Measurements from ENCODE around the gene TNFSF15. TPM values are rescaled to one million over a fixed set of nuclear protein-coding genes. Genes with fewer than 3 reads are reported as not detected.

TNFSF15 gene
- total and polyA plus RNA-seq, 2 experiments from 2014 or later, result 0.06 to 0.07 TPM

DNA sequence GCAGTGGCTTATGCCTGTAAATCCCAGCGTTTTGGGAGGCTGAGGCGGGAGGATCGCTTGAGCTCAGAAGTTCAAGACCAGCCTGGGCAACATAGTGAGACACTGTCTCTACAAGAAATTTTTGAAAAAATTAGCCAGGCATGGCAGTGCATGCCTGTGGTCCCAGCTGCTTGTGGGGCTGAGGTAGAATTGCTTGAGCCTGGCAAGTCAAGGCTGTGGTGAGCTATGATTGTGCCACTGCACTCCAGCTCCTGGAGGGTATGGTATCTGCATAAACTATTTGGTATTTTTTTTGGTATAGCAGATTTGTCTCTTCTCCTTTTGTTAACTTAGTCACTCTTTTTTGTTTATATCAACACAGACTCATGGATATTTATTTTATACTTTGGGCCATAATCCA, 62.4 kb downstream of the TNFSF15 start (continued):
- TF ChIP-seq ETS1 (IDR thresholded peaks at IDR 0.05) (no peak), POLR2AphosphoS5 (IDR thresholded peaks at IDR 0.05; ENCODE audit: low read depth) (no peak), EZH2phosphoT487 (IDR thresholded peaks at IDR 0.05; ENCODE audit: unreplicated experiment) (no peak), CREB1 (CRISPR knock-in tag; IDR thresholded peaks at IDR 0.05; ENCODE audit: low read depth) (no peak), EZH2 (IDR thresholded peaks at IDR 0.05; ENCODE audit: low read depth, unreplicated experiment) (no peak)
- TF ChIP-seq, protein P1, sequence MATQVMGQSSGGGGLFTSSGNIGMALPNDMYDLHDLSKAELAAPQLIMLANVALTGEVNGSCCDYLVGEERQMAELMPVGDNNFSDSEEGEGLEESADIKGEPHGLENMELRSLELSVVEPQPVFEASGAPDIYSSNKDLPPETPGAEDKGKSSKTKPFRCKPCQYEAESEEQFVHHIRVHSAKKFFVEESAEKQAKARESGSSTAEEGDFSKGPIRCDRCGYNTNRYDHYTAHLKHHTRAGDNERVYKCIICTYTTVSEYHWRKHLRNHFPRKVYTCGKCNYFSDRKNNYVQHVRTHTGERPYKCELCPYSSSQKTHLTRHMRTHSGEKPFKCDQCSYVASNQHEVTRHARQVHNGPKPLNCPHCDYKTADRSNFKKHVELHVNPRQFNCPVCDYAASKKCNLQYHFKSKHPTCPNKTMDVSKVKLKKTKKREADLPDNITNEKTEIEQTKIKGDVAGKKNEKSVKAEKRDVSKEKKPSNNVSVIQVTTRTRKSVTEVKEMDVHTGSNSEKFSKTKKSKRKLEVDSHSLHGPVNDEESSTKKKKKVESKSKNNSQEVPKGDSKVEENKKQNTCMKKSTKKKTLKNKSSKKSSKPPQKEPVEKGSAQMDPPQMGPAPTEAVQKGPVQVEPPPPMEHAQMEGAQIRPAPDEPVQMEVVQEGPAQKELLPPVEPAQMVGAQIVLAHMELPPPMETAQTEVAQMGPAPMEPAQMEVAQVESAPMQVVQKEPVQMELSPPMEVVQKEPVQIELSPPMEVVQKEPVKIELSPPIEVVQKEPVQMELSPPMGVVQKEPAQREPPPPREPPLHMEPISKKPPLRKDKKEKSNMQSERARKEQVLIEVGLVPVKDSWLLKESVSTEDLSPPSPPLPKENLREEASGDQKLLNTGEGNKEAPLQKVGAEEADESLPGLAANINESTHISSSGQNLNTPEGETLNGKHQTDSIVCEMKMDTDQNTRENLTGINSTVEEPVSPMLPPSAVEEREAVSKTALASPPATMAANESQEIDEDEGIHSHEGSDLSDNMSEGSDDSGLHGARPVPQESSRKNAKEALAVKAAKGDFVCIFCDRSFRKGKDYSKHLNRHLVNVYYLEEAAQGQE (IDR thresholded peaks at IDR 0.05; ENCODE audit: unreplicated experiment), result no peak

- ATAC-seq, result no peak
- no peaks in the 10 kb centered on the region for H3K36me3 Mint-ChIP-seq (ENCODE audit: low read depth)
- H3K4me3 Mint-ChIP-seq, result no peak overlapping the region
- Histone ChIP-seq H3K4me2 (no peak overlapping the region), H3K4me1 (ENCODE audit: insufficient read depth) (no peaks in the 10 kb centered on the region), H2AFZ (no peak overlapping the region), H4K20me1 (replicated peaks; ENCODE audit: insufficient read depth) (no peaks in the 10 kb centered on the region), H3F3A (replicated peaks; ENCODE audit: low read depth) (no peaks in the 10 kb centered on the region), H3K27ac (ENCODE audit: low read depth) (no peak overlapping the region), H3K27me3 (ENCODE audit: insufficient read depth) (no peaks in the 10 kb centered on the region), H3K9me2 (ENCODE audit: insufficient read depth) (0 out of 2 replicates have a peak, but pooled peaks cover 3% of the 10 kb centered on the region), H3K36me3 (ENCODE audit: insufficient read depth) (no peaks in the 10 kb centered on the region), H3K4me3 (no peak overlapping the region), H3K79me2 (replicated peaks; ENCODE audit: insufficient read depth) (no peaks in the 10 kb centered on the region)
- no peak for DNase-seq (ENCODE audit: low spot score)
- no peaks in the 10 kb centered on the region; the same call in 2 of the 3 replicates for H3K9me3 Mint-ChIP-seq
- H3K27me3 Mint-ChIP-seq (ENCODE audit: insufficient read depth, low read depth, poor library complexity), result peaks cover 2% of the 10 kb centered on the region
- H3K27ac Mint-ChIP-seq, result no peak overlapping the region
- peaks cover 2% of the 10 kb centered on the region; the same call in 1 of the 3 replicates for H3K4me1 Mint-ChIP-seq
- TF ChIP-seq, protein P1 (IDR thresholded peaks at IDR 0.05; ENCODE audit: unreplicated experiment), result no peak
- TF ChIP-seq ETS1 (IDR thresholded peaks at IDR 0.05) (no peak), CREB1 (CRISPR knock-in tag; IDR thresholded peaks at IDR 0.05; ENCODE audit: low read depth) (no peak), ZNF331 (CRISPR knock-in tag; IDR thresholded peaks at IDR 0.05; ENCODE audit: low read depth) (no peak), ZNF114 (CRISPR knock-in tag; IDR thresholded peaks at IDR 0.05) (no peak), EZH2 (IDR thresholded peaks at IDR 0.05; ENCODE audit: low read depth, unreplicated experiment) (no peak), POLR2AphosphoS5 (IDR thresholded peaks at IDR 0.05; ENCODE audit: low read depth) (no peak)
- TF ChIP-seq, protein P2, sequence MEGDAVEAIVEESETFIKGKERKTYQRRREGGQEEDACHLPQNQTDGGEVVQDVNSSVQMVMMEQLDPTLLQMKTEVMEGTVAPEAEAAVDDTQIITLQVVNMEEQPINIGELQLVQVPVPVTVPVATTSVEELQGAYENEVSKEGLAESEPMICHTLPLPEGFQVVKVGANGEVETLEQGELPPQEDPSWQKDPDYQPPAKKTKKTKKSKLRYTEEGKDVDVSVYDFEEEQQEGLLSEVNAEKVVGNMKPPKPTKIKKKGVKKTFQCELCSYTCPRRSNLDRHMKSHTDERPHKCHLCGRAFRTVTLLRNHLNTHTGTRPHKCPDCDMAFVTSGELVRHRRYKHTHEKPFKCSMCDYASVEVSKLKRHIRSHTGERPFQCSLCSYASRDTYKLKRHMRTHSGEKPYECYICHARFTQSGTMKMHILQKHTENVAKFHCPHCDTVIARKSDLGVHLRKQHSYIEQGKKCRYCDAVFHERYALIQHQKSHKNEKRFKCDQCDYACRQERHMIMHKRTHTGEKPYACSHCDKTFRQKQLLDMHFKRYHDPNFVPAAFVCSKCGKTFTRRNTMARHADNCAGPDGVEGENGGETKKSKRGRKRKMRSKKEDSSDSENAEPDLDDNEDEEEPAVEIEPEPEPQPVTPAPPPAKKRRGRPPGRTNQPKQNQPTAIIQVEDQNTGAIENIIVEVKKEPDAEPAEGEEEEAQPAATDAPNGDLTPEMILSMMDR (conservative IDR thresholded peaks at IDR 0.05; ENCODE audit: low read depth in 2 of 2), result no peak
Observed at GRCh38 chr9:114742947-114743346, 62.9 kb downstream of the TNFSF15 start.

All from GM23338 (cell line).